ENCODE data around the gene RTN4R.

GRCh38 chr22:20298803-20299745, 31.0 kb upstream of the RTN4R start:
- TF ChIP-seq, protein P1, sequence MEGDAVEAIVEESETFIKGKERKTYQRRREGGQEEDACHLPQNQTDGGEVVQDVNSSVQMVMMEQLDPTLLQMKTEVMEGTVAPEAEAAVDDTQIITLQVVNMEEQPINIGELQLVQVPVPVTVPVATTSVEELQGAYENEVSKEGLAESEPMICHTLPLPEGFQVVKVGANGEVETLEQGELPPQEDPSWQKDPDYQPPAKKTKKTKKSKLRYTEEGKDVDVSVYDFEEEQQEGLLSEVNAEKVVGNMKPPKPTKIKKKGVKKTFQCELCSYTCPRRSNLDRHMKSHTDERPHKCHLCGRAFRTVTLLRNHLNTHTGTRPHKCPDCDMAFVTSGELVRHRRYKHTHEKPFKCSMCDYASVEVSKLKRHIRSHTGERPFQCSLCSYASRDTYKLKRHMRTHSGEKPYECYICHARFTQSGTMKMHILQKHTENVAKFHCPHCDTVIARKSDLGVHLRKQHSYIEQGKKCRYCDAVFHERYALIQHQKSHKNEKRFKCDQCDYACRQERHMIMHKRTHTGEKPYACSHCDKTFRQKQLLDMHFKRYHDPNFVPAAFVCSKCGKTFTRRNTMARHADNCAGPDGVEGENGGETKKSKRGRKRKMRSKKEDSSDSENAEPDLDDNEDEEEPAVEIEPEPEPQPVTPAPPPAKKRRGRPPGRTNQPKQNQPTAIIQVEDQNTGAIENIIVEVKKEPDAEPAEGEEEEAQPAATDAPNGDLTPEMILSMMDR (IDR thresholded peaks at IDR 0.05): no peak
- TF ChIP-seq EP300 (IDR thresholded peaks at IDR 0.05): no peak

Data from tibial nerve (tissue), 4 donors.